ENCODE data around the gene LY6G6F. TPM values are rescaled to one million over a fixed set of nuclear protein-coding genes. Genes with fewer than 3 reads are reported as not detected.

The LY6G6F gene, protein sequence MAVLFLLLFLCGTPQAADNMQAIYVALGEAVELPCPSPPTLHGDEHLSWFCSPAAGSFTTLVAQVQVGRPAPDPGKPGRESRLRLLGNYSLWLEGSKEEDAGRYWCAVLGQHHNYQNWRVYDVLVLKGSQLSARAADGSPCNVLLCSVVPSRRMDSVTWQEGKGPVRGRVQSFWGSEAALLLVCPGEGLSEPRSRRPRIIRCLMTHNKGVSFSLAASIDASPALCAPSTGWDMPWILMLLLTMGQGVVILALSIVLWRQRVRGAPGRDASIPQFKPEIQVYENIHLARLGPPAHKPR
- polyA plus RNA-seq (2012; rRNA removed): not detected in 2 replicates
- polyA plus RNA-seq (2012; cell fraction: cytosol; rRNA removed): not detected in 2 replicates
- polyA plus RNA-seq (2012; cell fraction: nucleus; rRNA removed): not detected in 2 replicates

DNA sequence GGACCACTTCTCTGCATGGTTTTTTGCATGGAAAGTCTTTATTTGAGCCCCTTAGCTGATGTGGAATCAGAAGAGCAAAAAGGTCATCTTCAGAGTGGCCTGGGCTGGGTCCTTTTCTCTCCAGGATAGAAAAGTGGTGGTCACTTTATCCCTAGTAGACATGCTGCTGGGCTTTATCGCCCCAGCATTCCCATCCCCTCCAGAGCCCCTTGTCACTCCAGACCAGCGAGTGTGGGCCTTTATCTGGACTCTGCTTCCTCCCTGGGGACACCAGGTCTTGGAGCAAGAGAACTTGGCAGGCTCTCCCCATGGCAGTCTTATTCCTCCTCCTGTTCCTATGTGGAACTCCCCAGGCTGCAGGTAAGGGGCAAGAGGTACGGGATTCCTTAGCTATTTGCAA lies at the start of gene LY6G6F:
Gene LY6G6F (plus strand): TSS at position 268 of the 400 bp plus-strand sequence. CDS start 41 bp downstream, at position 309.
- Histone ChIP-seq H3K9ac (no peak within 1 kb of the TSS), H3K36me3 (replicated peaks in 1 of 2; ENCODE audit: control insufficient read depth in 1 of 2, insufficient read depth in 2 of 2, low read length in 1 of 2) (no peaks in the 10 kb centered on the region), H3K79me2 (ENCODE audit: insufficient read depth) (peaks cover 12% of the 10 kb centered on the region), H2AFZ (ENCODE audit: low read depth) (no peak within 1 kb of the TSS), H3K4me1 (ENCODE audit: control insufficient read depth in 1 of 2, insufficient read depth in 2 of 2, low read depth in 1 of 2, low read length in 1 of 2) (peaks cover 0 to 6% of the 10 kb centered on the region in 2 experiments; a peak in 2 of 4 replicates), H3K9me3 (no peaks in the 10 kb centered on the region), H3K4me3 (ENCODE audit: low read depth in 2 of 2, low read length in 1 of 2) (no peak within 1 kb of the TSS), H4K20me1 (ENCODE audit: insufficient read depth) (no peaks in the 10 kb centered on the region), H3F3A (replicated peaks; ENCODE audit: insufficient read depth) (peaks cover 12% of the 10 kb centered on the region), H3K27ac (ENCODE audit: low read depth in 2 of 2, low read length in 1 of 2) (no peak within 1 kb of the TSS), H3K4me2 (no peak within 1 kb of the TSS), H3K27me3 (ENCODE audit: insufficient read depth) (no peaks in the 10 kb centered on the region), H3K9me2 (no peaks in the 10 kb centered on the region)
- no peak for TF ChIP-seq RAD21 (IDR thresholded peaks at IDR 0.05; ENCODE audit: low read length)
- TF ChIP-seq GATA2 (CRISPR knock-in tag; IDR thresholded peaks at IDR 0.05): no peak
- TF ChIP-seq, protein P1, sequence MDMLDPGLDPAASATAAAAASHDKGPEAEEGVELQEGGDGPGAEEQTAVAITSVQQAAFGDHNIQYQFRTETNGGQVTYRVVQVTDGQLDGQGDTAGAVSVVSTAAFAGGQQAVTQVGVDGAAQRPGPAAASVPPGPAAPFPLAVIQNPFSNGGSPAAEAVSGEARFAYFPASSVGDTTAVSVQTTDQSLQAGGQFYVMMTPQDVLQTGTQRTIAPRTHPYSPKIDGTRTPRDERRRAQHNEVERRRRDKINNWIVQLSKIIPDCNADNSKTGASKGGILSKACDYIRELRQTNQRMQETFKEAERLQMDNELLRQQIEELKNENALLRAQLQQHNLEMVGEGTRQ (IDR thresholded peaks at IDR 0.05; ENCODE audit: borderline replicate concordance, low read depth, low read length): no peak
- TF ChIP-seq NRF1 (IDR thresholded peaks at IDR 0.05; ENCODE audit: low read depth, low read length): no peak
- TF ChIP-seq, protein P2, sequence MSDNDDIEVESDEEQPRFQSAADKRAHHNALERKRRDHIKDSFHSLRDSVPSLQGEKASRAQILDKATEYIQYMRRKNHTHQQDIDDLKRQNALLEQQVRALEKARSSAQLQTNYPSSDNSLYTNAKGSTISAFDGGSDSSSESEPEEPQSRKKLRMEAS (IDR thresholded peaks at IDR 0.05; ENCODE audit: low read depth): no peak
- no peak for TF ChIP-seq MEF2A (IDR thresholded peaks at IDR 0.05; ENCODE audit: borderline replicate concordance, low read depth)
- no peak for TF ChIP-seq CTCF (IDR thresholded peaks at IDR 0.05)
- TF ChIP-seq SIN3A (IDR thresholded peaks at IDR 0.05; ENCODE audit: borderline replicate concordance, low read depth, low read length): no peak
- TF ChIP-seq, protein P3, sequence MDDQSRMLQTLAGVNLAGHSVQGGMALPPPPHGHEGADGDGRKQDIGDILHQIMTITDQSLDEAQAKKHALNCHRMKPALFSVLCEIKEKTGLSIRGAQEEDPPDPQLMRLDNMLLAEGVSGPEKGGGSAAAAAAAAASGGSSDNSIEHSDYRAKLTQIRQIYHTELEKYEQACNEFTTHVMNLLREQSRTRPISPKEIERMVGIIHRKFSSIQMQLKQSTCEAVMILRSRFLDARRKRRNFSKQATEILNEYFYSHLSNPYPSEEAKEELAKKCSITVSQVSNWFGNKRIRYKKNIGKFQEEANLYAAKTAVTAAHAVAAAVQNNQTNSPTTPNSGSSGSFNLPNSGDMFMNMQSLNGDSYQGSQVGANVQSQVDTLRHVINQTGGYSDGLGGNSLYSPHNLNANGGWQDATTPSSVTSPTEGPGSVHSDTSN (IDR thresholded peaks at IDR 0.05): no peak
- TF ChIP-seq POLR2AphosphoS5 (IDR thresholded peaks at IDR 0.05; ENCODE audit: low read depth, low read length): no peak
- no peak for TF ChIP-seq ELF1 (IDR thresholded peaks at IDR 0.05)
- TF ChIP-seq FOXJ3 (CRISPR knock-in tag; IDR thresholded peaks at IDR 0.05): no peak
- TF ChIP-seq TAF1 (IDR thresholded peaks at IDR 0.05; ENCODE audit: borderline replicate concordance, low read depth, low read length): no peak
- TF ChIP-seq RCOR1 (IDR thresholded peaks at IDR 0.05; ENCODE audit: low read length): no peak
- TF ChIP-seq TEAD4 (IDR thresholded peaks at IDR 0.05; ENCODE audit: borderline replicate concordance, insufficient read depth): no peak
- no peak for TF ChIP-seq GABPA (IDR thresholded peaks at IDR 0.05; ENCODE audit: low read depth)
- no peak for TF ChIP-seq EP300 (IDR thresholded peaks at IDR 0.05; ENCODE audit: borderline replicate concordance in 1 of 2, low read depth in 1 of 2, low read length in 1 of 2)
- no peak for TF ChIP-seq TCF12 (IDR thresholded peaks at IDR 0.05)
- no peak for TF ChIP-seq EZH2phosphoT487 (IDR thresholded peaks at IDR 0.05; ENCODE audit: borderline replicate concordance, low read depth)
- ChIA-PET CTCF (interaction anchor here (1.2 kb wide), 1 partner anchor 23 kb away, joined by 3 read pairs; no protein-coding TSS in a partner anchor), POLR2A (interaction anchor here (0.5 kb wide), 1 partner anchor 84 kb away, joined by 5 read pairs; no protein-coding TSS in a partner anchor)
- DNase-seq: no peak
- WGBS (ENCODE audit: low lambda C conversion rate): 75% methylated on average over 1 of the region's 3 CpGs
